Stromal cell of bone marrow (primary cell): Measurements from ENCODE around the gene SP1.

ENCODE experiments used
- DNase-seq: peaks from one replicate; pipeline ENCODE4 v3.0.0-alpha.2; 2012; ENCODE audit warnings: low read depth

The SP1 gene

DNA sequence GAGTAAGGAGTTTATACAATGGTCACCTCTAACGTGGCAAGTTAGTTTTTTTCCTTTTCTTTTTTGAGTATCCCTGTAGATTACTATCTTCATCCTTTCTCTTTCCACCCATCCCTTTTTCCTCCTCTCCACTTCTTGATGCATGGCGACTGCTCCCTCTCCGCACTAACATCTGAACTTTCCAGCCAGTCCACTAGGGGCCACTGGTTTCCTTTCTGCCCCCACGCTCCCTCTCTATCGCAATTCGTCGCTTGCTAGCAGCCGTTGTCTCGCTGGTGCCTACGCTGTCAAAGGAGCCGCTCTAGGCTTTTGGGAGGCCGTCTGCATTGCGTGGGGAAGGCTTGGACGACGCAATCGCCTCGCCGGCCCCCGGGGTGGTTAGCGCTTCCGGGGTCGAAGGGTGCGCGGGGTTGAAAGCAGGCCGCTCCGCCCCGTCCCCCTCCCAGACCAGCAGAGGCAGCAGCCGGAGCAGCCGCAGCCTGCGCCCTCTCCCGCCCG, 71.7 kb downstream of the SP1 start, which contains the start of gene PCBP2:
Gene PCBP2 (plus strand): TSS at position 442 of the 498 bp plus-strand sequence. CDS start 2,699 bp downstream, outside the sequence.
- DNase-seq, result peak; percentile 99

DNA sequence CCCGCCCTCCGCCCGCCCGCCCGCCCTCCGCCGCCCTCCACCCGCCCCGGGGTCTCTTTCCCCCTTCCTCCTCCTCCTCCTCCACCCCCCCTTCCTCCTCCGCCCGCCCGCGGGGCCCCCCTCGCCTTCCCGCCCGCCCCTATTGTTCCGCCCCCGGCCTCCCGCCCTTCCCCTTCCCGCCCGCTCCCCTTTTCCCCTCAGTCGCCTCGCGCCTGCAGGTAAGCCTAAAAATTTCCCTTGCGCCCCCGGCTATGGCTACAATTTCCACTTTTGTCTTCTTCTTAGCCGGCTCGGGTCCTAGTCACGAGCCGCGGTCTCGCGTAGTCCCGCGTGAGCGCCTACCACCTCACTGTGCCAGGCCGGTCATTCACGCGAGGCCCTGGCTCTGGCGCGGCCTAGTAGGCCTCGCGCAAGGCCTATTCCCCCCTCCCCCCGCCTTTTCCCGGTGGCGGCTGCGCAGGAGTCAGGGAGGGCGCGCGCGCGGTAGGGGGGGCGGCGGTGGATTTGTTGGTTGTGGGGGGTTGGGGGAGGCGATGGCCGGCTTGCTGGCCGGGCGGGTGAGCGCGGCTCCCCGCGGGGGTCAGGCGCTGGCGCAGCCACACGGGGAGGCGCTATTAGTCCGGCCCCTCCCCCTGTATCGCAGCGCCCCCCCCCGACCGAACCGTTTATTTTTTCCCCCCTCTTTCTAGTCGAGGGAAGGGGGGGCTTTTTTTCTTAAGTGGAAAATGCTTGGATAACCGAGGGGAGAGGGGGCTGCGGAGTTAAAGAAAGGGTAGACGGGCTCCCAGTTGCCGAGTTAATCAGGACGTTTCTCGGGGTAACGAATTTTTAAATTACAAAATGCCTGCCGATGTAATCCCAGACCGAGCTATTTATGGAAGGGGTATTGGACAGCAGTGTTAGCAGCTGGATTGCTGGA, 72.4 kb downstream of the SP1 start:
- peak; percentile 73 for DNase-seq

DNA sequence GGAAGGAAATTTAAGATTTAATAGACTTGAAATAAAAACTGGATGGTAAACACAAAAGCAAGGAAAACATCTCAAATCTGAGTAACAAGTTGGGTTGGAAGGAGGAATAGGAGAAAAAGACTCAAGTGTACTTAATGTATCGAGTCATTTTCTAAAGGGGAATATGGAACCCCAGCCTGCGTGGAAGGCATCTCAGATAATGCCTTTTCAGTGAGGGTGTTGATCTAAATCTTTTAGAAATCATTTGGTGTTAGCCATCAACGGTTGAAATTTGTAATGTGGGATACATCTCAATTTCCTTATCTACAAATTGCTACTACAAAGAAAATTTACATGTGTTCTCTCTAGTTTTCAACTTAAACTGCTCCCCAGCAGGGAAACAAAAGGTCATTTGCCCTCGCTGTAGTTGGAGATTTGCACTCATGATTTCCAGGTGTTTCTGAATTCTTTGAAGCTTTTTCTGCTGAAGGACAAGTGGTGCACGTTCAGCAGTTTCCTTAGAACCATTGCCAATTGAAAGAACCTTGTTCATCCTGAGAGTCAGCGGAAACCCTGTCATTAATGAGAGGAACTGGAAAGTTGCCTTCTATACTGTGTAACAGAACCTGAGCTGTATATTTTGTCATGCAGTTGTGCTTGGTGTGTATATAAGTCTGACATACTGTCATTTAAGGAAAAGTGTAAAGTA, 74.1 kb downstream of the SP1 start:
- no peak for DNase-seq

DNA sequence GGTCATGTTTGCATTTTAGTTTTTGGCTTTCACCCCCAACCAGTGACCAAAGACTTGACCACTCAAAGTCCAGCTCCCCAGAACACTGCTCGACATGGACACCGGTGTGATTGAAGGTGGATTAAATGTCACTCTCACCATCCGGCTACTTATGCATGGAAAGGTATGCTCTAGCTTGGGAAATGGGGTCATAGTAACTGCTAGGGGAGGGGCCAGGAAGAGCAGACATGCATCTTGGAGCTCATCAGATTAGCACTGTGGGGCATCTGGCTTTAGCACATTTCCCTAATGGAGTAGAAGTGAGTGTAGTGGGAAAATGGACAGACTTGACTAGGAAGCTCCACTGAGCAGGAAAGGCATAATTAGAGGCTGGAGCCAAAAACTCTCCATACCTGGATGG, 74.7 kb downstream of the SP1 start:
- DNase-seq, result no peak

DNA sequence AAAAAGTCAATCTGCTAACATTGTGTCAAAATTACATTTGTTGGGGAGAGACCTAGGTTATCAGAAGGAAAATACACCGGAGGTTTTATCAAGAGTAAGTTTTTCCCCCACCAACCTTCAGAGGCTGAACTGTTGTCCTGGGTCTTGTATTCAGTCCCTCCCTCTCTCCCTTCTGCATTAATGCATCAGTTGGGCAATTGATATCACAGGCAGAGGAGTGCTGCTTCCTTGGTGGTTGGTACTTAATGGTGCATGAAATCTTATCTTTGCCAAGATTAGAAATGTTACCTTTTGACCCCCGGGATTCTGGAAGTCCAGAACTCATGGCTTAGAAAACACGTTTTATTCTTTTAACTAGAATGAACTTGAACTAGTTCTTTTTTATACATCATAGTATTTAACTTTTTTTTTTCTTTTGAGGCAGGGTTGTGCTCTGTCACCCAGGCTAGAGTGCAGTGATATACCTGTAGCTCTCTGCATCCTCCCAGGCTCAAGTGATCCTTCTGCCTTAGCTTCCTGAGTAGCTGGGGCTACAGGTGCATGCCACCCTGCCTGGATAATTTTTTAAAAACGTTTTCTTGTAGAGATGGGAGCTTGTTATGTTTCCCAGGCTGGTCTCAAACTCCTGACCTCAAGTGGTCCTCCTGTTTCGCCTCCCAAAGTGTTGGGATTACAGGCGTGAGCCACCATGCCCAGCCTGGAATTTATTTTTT, 76.8 kb downstream of the SP1 start:
- no peak for DNase-seq

DNA sequence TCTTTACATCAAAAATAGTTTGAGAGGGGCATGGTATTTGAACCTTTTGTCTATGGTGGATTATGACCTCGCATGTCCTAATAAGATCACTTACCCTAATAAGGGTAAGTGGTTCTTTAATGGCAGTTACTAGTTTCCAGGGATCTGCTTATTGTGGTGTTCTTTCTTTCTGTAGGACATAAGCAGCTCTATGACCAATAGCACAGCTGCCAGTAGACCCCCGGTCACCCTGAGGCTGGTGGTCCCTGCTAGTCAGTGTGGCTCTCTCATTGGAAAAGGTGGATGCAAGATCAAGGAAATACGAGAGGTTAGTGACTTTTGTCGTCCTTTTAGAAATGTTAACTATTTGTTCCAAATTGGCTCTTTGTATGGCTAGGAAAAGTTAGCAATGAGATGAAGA, 79.1 kb downstream of the SP1 start:
- DNase-seq, result no peak

DNA sequence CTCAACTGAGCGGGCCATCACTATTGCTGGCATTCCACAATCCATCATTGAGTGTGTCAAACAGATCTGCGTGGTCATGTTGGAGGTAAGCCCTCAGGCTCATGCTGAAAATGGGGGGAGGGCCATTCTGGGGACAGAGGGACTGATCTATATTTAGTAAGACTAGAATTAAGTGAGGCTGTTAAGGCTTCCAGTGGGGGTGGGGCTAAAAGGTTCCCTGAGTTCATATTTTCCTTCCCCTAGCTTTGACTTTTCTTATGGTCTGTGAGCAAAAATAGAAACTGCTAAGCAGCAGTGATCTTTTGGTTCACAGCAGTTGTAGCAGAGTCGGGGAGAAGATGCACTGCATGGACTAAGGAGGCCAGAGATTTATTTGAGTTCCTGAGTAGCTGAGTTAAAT, 81.1 kb downstream of the SP1 start:
- DNase-seq, result no peak

DNA sequence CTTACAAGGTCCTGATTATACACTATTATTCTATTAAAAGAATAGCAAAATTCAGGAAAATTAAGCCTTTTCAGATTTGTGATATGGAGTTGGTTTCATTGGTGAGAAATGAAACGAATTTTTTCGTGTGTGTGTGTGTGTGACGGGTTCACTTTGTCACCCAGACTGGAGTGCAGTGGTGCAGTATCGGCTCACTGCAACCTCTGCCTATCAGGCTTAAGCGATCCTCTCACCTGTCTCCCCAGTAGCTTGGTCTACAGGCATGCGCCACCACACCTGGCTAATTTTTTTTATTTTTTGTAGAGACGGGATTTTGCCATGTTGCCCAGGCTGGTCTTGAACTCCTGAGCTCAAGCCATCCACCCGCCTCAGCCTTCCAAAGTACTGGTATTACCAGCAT, 81.6 kb downstream of the SP1 start:
- DNase-seq, result no peak

DNA sequence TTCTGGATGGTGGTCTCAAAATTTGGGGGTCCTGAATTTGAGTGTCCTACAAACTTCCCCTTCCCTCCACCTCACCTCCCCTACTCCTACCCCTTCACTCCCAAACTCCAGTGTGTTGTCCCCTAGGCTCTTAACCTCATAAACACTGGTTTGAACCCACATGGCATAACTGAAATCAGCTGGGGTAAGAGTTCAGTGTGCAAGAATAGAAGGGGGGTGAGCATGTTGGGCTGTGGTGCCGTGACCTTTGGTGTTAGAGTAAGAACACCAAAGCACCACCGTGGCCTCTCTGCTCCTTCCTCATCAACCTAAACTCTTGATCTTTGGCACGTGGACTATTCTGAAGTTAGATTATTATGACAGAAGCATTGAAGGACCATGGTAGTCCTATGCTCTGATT, 83.0 kb downstream of the SP1 start:
- no peak for DNase-seq

DNA sequence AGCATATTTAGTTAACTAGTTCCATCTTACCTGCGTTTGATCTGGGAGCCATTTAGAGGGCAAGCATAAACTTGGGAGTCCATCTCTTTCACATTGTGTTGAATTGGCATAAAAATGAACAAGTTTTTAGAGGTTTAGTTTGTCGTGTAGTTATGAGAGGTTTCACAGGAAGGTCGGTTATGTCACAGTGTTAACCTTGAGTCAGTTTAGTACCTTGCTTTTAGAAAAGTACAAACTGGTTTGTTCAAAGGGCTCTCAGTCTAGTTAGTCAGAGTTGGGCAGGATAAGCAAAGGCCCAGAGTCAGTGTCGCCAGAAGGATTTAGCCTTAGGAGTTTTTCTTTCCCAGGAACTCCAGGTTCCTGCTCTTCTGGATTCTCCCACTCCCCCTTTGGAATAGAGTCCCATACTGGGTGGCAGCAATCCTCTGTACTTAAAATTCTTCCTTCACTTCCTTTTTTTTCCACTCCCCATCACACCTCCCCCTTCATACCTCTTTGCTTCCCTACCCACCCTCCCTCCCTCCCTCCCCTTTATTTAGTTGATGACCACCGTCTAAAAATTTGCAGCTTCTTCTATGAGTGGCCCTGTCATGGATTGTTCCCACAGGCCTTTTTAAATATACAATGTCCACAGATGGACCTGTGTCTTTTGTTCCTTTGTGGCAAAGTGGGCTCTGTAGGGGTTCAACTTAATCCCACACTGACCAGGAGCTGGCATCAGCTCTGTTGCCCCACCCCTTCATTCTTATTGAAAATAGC, 84.0 kb downstream of the SP1 start:
- DNase-seq, result no peak

DNA sequence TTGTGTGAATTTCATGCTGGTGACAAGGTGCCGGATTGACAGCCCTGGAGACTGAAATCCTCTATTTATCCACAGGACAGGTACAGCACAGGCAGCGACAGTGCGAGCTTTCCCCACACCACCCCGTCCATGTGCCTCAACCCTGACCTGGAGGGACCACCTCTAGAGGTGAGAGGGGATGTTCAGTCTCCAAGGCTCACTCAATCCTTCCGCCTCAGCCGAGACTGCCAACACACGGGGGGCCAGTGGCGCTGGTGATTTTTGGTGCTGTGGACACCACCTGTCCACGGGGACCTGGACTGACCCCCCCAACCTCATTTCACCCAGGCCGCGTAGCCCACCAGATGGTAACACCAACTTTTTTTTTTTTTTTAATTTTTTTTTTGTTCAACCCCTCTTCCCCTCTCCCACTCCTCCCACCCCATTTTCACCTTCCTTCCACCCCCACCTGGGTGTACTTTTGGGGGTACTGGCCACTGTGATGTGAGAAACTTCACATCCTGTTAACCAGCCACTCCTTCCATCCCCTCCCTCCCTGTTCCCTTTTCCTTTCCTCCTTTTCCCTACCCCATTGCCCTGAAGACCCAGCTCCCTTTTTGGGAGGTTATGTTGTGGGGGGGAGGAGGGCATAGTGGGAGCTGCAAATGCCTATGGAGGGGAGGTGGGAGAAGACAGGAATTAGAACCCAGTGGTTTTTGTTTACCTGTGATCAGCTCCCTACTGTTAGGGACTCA, 84.9 kb downstream of the SP1 start:
- DNase-seq, result no peak

DNA sequence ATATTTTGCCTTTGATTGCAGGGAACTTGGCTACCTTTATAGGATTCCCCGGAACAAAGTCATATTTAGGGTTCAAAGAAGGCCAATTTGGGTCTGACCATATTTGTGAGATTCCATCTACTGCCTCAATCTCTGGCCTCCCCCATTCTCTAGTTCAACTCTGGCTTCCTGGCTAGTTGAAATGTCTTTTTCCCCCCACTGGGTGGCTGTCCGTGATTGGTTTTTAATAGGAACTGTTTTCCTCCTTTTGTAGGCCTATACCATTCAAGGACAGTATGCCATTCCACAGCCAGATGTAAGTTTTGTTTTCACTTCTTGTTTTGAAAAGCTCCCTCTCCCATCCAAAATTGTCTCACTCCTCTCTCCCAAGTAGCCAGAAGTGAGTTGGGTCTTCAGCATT, 85.7 kb downstream of the SP1 start:
- no peak for DNase-seq
